GM19099 (cell line): ENCODE data around the gene BHMT2.

Experiments used
- POLR2A ChIP-seq: IDR thresholded peaks from 3 replicates; pipeline ENCODE4 v1.6.1; 2011; ENCODE audit warnings: low read depth; ENCODE audit not compliant: insufficient read length; ENCODE audit errors: extremely low read depth

The BHMT2 gene

GRCh38 chr5:79105868-79106267, 36.3 kb downstream of the BHMT2 start:
- no peak for TF ChIP-seq POLR2A

GRCh38 chr5:79107020-79107796, 37.6 kb downstream of the BHMT2 start:
- no peak for TF ChIP-seq POLR2A

GRCh38 chr5:79108086-79108485, 38.5 kb downstream of the BHMT2 start:
- TF ChIP-seq POLR2A, result no peak

DNA sequence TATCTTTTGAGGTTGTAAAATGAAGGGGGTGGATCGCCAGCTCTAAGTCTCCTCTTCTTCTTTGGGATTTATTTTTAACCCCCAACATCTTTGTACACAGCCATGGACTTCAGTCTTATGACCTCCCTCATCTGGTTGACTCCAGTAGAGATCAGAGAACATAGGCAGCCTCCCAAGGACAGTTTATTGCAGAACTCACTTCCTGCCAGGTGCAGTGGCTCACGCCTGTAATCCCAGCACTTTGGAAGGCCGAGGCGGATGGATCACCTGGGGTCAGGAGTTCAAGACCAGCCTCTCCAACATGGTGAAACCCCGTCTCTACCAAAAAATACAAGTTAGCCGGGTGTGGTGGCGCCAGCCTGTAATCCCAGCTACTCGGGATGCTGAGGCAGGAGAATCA, 39.2 kb downstream of the BHMT2 start:
- no peak for TF ChIP-seq POLR2A

DNA sequence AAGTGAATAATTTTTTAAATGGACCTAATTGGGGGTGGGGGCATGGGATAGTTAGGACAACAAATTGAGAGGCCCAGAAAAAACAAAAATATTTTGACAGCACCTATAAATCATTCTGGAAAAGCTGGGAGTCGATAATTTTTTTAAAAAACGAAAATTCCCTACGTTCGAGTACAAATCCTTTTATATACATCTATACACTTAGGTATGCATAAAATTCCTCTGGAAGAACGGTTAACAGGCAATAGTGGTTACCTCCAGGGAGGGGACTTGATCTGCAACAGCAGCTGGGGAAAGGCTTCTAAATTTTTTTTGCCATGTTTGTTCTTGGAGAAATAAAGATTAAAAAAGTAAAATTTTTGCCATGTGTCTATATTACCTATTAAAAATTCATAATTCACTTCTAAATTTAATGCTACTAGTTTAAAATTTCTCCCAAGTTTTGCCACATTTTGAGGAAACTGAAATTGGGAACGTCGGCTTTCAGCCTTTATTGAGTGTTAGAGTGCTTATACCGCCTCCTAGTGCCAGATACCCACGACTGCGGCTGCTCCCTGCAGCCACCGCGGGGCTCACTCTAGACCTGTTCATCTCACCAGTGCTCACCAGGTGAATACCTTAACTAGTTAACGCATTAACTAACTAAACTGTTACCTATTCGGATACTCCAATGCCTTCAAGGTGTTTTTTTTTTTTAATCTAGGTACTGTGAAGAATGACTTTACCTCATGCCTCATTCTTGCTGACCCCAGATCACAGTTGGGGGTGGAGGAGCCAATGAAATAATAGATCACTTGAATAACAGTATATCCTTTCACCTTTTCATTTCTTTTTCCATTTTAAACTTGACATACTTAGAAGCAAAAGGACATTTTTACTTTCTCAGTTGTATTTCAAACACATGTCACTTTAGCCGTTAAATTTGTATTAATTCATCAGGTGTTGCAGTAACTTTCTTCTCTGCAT, 40.2 kb downstream of the BHMT2 start:
- no peak for TF ChIP-seq POLR2A

DNA sequence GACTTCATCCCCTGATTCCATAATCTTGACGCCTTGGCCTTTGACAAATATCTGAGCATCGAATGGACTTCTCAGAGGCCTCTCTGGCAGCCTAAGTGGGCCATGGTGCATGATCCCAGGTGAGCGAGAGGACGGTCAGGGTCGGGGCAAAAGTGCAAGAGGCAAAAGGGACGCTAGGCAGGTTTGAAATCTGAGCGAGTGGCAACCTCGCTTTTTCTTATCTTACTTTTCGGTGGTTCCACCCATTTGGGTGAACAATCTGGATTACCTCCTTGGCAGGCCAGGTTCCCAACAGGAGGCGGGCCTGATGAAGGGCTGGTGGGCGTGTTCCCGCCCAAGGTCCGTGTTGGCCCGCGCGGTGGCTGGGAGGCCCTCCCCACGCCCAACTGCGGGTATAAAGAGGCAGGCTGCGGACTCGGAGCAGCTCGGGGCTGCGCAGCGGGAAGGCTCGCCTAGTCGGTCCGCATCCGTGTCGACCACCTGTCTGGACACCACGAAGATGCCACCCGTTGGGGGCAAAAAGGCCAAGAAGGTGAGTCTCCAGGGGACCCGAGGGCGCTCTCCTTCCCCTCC, 41.9 kb downstream of the BHMT2 start, which contains the start of gene BHMT:
BHMT (plus strand) TSS at position 423 of the 573 bp plus-strand sequence; CDS start at position 500, 77 bp downstream.
- no peak for TF ChIP-seq POLR2A

DNA sequence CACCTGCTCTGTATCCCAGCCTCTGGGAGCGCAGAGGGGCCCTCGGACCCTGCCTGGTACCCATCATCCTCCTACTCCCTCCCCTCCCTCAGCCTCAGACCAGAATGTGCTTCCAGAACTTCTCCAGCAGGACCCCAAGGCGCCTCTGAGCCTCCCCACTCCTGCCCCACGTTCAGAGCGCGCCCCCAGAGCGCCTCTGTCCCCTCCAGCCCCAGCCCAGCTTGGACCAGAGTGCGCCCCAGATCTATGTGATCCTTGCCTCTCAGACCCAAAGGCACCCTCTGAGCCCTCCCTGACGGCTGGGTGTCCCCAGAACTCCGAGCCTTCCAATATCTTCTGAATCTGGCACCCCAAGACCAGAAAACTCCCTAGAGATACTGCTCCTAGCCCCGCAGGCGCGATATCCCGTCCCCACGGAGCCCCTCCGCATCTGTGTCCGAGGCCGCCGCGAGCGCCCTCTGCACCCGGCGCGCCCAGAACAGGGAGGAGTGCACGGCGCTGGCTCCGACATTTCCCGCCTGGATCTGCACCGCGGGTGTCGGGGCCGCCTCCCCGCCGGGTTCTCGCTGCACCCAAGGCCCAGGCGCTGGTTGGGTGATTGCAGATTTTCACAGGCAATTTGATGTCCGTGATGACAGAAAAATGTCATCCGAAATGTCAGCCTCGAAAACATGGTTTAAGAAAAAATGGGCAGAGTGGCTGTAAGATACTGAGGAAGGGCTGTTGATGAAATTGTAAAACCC, 42.6 kb downstream of the BHMT2 start:
- TF ChIP-seq POLR2A, result no peak

- TF ChIP-seq POLR2A, result no peak
Observed at GRCh38 chr5:79112703-79113058, 43.1 kb downstream of the BHMT2 start.

- TF ChIP-seq POLR2A, result no peak
Observed at GRCh38 chr5:79119486-79119885, 49.9 kb downstream of the BHMT2 start.

GRCh38 chr5:79120221-79120620, 50.7 kb downstream of the BHMT2 start:
- TF ChIP-seq POLR2A, result no peak

GRCh38 chr5:79122973-79123372, 53.4 kb downstream of the BHMT2 start:
- no peak for TF ChIP-seq POLR2A

DNA sequence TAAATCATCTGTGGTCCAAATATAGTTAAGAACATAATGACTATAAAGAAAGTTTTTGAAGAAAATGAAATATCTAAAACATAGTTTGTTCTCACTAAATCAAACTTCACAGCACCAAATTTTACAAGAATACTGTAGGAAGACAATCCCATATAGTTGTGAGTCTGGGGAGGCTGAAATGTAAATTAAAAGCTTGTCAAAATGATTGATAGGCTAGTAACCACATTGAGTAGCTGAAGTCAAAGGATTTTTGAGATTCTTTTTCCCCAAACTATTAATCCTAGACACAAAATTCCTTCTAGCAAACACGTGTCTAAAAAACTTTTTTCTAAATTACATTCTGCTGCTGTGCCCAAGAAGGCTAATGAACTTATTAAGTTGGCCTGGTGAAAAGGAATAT, 55.0 kb downstream of the BHMT2 start:
- no peak for TF ChIP-seq POLR2A

- TF ChIP-seq POLR2A, result no peak
Observed at GRCh38 chr5:79130781-79131180, 61.2 kb downstream of the BHMT2 start.

DNA sequence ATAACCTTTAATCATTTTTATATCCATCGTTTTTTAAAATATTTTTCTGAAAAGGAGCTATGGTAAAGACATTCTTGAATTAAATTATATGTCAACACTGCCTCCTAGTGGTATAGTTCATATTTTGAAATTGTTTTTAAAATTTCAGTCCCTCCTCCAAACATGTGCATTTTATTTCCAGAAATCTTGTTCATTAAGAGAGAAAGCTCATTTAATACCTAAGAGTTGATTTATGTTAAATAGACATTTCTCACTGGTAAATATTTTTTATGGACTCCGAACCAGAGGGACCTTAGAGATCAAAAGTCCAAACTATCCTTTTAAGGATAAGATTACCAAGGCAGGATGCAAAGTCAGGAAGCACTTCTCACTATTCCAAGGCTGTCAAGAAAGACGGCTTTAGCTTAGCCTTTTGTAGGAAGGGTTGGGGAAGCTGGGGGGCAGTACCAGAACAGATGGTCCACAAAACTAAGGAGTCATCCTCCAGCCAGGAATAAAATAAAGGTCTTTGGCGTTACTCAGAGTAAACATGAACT, 63.6 kb downstream of the BHMT2 start:
- TF ChIP-seq POLR2A, result no peak
